Fibroblast of skin of back (primary cell): ENCODE results near the gene KRT80. TPM values are rescaled to one million over a fixed set of nuclear protein-coding genes. Genes with fewer than 3 reads are reported as not detected.
A peak's percentile ranks its signal among the peaks of the same experiment; 100 is the strongest.
"Not testable (repeated sequence)": the region's sequence is repeated elsewhere in the genome, so short reads cannot be mapped to it uniquely, and the experiment has no call there.

Experiments
- DNase-seq: peaks from one replicate; pipeline ENCODE4 v3.0.0-alpha.2; 2013
- polyA plus RNA-seq, 2 experiments: library from polyadenylated mRNA; unstranded; fragments of 120-200 nt; gene quantifications; one replicate each; pipeline ENCODE4 v1.2.1, GENCODE V29; 2013; ENCODE audit not compliant: insufficient read length in 2 of 2

The KRT80 gene
- 11.9 TPM for polyA plus RNA-seq (2013, experiment 1 of 2; ENCODE audit: insufficient read length)
- polyA plus RNA-seq (2013, experiment 2 of 2; ENCODE audit: insufficient read length), result 11.2 TPM

- peak; percentile 100 for DNase-seq
Measured at GRCh38 chr12:52191841-52192791, at the start of gene KRT80. Gene KRT80 (minus strand): TSS chr12:52192014. CDS start chr12:52191902, 112 bp downstream.

- peak; percentile 27 for DNase-seq
Measured at GRCh38 chr12:52241205-52241842, 49.5 kb upstream of the KRT80 start.

- not testable (repeated sequence) for DNase-seq
Measured at GRCh38 chr12:52240247-52240646, 48.4 kb upstream of the KRT80 start.

- DNase-seq, result no peak
Measured at GRCh38 chr12:52239767-52240166, 48.0 kb upstream of the KRT80 start.

- DNase-seq, result no peak
Measured at GRCh38 chr12:52238916-52239646, 47.3 kb upstream of the KRT80 start.

- no peak for DNase-seq
Measured at GRCh38 chr12:52238207-52238840, 46.5 kb upstream of the KRT80 start.

- no peak for DNase-seq
Measured at GRCh38 chr12:52236386-52237050, 44.7 kb upstream of the KRT80 start.

GRCh38 chr12:52235822-52236361 is 44.1 kb upstream of the KRT80 start:
- no peak for DNase-seq

GRCh38 chr12:52235001-52235764 is 43.4 kb upstream of the KRT80 start:
- DNase-seq, result peak; percentile 29

- DNase-seq, result peak; percentile 6
Measured at GRCh38 chr12:52234223-52234810, 42.5 kb upstream of the KRT80 start.

GRCh38 chr12:52233462-52234207 is 41.8 kb upstream of the KRT80 start:
- DNase-seq, result peak; percentile 56

- DNase-seq, result peak; percentile 87
Measured at GRCh38 chr12:52232674-52233461, 41.1 kb upstream of the KRT80 start, which contains the start of gene KRT7. Gene KRT7 (plus strand): TSS chr12:52233243. CDS start chr12:52233297, 54 bp downstream.

GRCh38 chr12:52232203-52232673 is 40.4 kb upstream of the KRT80 start:
- no peak for DNase-seq

GRCh38 chr12:52231305-52232202 is 39.7 kb upstream of the KRT80 start:
- DNase-seq, result no peak

- peak; percentile 97 for DNase-seq
Measured at GRCh38 chr12:52230364-52231281, 38.8 kb upstream of the KRT80 start.

GRCh38 chr12:52229836-52230343 is 38.1 kb upstream of the KRT80 start:
- DNase-seq, result no peak
